ENCODE results near the gene RBBP8NL.

- TF ChIP-seq CTCF (IDR thresholded peaks at IDR 0.05) = no peak
- TF ChIP-seq POLR2A (IDR thresholded peaks at IDR 0.05) = no peak
Observed at GRCh38 chr20:62413896-62414481, 13.3 kb downstream of the RBBP8NL start.
